GM19328 (cell line): Measurements from ENCODE around the gene EGFR.

Experiments
- ATAC-seq: cut with Tn5 transposase; IDR thresholded peaks from one replicate; pipeline ENCODE4 v1.9.1; 2021; ENCODE audit warnings: mild to moderate bottlenecking, moderate library complexity; ENCODE audit not compliant: unreplicated experiment

Gene EGFR

DNA sequence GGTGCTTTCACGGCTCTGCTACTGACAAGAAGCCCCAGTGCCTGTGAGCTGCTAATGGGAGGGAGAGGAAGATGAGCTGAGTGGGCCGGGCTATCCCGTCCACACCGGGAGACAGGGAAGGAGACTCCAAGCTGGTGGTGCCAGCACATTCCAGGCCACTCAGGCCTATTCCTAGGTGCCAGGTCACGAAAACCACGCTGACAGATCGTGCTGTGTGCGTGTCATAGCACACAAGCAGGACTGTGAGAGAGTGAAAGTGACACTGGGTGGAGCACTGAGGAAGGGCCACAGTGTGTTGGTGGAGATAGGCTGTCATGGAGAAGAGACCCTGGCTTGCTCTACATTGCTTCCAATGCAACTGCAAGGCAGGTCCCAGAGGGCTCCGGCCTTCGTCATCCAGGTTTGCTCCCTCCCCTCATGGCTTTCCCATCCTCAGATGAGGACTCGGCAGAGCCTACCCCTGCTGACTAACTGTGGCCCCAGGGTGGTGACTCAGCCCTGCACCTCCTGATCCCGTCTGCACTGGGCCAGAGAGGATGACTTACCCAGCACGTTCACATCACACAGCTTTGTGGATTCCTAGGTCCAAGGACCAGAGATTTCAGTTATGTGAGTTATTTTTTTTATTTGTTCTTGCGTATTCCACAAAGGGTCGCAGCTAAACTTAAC is 167.3 kb downstream of the EGFR start:
- ATAC-seq: no peak

DNA sequence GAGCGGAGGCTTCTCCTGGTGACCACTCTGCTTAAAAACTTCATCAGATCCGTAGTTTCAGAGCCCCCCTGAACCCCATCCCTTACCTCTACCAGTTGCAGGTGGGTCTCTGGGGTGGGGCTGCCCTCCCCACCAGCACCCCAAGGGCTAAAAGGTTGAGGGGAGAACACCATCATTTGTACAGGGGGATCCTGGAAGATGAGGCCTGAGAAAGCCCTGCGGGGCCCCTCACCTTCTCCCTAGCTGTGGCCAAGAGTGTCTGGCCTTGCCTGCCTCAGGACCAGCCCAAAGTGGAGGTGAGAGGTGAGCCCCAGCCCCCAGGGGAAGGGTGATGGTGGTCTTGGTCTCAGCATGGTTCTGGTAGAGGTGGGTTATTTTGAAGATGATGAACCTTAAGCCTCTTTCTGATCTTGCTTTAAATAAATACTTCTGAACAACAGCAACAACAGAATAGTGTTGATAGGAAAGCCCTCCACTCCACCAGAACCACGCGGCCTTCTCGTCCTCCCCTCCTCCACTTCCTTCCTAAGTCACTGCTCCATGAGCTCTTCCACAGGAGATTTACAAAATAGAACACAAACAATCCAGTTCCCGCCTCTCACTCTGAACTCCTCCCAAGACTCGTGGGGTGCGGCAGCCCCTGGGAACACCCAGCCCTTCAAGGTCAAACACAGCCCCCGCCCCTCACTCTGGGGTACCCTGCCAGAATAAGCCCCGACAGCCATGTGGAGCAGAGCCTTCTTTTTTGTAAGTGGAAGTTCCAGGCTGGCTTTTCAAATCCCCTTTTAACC is 169.1 kb downstream of the EGFR start:
- ATAC-seq: no peak

DNA sequence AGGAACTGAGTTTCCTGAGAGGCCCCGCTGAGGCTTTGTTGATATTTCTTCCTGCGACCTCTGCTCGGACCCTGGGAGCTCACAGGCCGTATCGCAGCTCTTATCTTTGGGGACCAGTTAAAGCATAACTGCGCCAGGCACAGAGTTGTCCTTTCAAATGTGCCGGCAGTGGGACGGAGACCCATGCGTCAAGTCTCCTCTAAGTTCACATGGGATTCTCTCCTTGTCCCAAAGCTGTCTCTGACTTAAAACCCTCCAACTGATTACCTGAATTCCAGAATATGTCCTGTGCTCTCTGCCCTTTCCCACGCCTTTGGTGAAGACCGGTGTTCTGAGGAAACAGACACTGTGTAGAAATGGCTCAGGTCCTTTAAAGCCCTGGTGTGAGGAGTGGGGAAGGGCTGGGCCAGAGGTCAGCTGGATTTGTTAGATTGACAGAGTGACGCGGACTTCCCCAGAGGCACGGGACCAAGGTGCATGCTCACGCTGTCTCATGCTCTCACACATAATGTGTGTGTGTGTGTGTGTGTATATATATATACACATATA is 169.8 kb downstream of the EGFR start:
- ATAC-seq: no peak

GRCh38 chr7:55189146-55189766 is 170.4 kb downstream of the EGFR start:
- ATAC-seq: no peak

GRCh38 chr7:55189878-55190436 is 171.1 kb downstream of the EGFR start:
- ATAC-seq: no peak

- no peak for ATAC-seq
Observed at GRCh38 chr7:55190511-55191160, 171.8 kb downstream of the EGFR start.

DNA sequence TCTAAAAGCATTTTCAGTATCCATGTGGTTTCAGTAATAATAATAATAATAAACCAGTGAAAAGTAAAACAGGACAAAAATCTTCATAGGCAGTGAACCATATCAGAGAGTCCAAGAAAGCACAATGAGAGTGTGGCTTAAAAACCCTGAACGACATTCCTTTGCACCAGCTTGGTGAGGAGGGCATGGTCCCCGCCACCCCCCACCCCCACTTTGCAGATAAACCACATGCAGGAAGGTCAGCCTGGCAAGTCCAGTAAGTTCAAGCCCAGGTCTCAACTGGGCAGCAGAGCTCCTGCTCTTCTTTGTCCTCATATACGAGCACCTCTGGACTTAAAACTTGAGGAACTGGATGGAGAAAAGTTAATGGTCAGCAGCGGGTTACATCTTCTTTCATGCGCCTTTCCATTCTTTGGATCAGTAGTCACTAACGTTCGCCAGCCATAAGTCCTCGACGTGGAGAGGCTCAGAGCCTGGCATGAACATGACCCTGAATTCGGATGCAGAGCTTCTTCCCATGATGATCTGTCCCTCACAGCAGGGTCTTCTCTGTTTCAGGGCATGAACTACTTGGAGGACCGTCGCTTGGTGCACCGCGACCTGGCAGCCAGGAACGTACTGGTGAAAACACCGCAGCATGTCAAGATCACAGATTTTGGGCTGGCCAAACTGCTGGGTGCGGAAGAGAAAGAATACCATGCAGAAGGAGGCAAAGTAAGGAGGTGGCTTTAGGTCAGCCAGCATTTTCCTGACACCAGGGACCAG is 172.5 kb downstream of the EGFR start:
- no peak for ATAC-seq

GRCh38 chr7:55191926-55192692 is 173.3 kb downstream of the EGFR start:
- no peak for ATAC-seq

- ATAC-seq: no peak
Observed at GRCh38 chr7:55192723-55193122, 173.9 kb downstream of the EGFR start.

DNA sequence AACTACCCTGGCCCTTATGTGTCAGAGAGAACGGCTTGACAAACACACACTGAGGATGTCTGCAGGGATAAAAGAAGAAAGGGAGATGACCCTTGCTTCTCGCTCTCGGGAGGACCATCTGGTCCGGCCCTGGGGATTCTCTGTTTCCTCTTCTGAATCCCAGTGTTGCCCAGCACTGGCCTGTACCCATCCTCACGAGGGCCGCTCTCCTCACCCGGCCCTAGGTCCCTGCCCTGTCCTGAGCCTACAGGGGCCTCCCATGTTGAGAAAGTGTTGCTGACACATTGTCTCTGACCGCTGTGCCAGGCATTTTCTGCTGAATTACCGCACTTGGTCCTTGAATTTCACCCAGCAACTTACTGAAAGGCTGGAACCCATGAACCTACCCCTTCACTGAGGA is 174.4 kb downstream of the EGFR start:
- no peak for ATAC-seq

- no peak for ATAC-seq
Observed at GRCh38 chr7:55194522-55194921, 175.7 kb downstream of the EGFR start.

GRCh38 chr7:55198634-55199392 is 180.0 kb downstream of the EGFR start:
- no peak for ATAC-seq

DNA sequence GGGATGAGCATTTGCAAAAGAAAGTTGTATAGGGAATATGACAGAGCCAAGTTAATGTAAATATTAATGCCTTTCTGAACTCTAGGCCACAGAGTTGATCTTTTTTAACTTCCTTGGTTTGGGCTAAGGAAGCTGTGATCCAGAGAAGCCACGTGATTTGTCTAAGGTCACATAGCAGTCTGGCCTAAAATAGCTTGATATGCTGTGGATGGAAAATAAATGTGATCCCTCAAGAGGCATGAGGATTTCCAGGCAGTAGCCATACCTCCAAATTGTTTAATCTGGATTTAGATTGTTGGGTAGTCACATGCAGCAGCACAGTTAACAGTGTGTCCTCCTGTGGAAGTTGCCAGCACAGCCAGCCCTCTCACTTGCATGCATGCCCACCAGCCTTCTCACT is 180.6 kb downstream of the EGFR start:
- no peak for ATAC-seq

- ATAC-seq: no peak
Observed at GRCh38 chr7:55200441-55200840, 181.6 kb downstream of the EGFR start.

DNA sequence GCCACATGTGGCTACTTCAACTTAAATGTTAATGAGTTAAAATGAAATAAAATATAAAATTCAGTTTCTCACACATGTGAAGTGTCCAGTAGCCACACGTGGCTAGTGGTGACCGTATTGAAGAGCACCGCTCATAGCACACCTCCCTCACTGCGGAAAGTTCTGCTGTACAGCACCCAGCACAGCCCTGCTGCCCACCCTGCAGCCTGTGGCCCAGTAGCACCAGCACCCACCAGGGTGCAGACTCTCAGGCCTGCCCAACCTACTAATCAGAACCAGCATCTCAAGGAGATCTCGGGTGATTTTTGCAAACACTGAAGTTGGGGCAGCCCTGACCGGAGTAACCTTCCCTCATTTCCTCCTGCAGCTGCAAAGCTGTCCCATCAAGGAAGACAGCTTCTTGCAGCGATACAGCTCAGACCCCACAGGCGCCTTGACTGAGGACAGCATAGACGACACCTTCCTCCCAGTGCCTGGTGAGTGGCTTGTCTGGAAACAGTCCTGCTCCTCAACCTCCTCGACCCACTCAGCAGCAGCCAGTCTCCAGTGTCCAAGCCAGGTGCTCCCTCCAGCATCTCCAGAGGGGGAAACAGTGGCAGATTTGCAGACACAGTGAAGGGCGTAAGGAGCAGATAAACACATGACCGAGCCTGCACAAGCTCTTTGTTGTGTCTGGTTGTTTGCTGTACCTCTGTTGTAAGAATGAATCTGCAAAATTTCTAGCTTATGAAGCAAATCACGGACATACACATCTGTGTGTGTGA is 183.5 kb downstream of the EGFR start:
- no peak for ATAC-seq

- ATAC-seq: no peak
Observed at GRCh38 chr7:55203300-55203699, 184.5 kb downstream of the EGFR start.

DNA sequence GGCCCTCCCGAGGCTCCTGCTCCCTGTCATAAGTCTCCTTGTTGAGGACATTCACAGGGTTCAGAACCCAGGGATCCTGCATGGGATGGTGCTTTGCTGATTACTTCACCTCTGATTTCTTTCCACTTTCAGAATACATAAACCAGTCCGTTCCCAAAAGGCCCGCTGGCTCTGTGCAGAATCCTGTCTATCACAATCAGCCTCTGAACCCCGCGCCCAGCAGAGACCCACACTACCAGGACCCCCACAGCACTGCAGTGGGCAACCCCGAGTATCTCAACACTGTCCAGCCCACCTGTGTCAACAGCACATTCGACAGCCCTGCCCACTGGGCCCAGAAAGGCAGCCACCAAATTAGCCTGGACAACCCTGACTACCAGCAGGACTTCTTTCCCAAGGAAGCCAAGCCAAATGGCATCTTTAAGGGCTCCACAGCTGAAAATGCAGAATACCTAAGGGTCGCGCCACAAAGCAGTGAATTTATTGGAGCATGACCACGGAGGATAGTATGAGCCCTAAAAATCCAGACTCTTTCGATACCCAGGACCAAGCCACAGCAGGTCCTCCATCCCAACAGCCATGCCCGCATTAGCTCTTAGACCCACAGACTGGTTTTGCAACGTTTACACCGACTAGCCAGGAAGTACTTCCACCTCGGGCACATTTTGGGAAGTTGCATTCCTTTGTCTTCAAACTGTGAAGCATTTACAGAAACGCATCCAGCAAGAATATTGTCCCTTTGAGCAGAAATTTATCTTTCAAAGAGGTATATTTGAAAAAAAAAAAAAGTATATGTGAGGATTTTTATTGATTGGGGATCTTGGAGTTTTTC is 186.5 kb downstream of the EGFR start:
- ATAC-seq: no peak
